PC-9 (cell line): ENCODE results near the gene RFX7.

ENCODE experiments used
- EZH2 ChIP-seq: fragments of 200-600 bp; sonication (generic); IDR thresholded peaks from 2 replicates; pipeline ENCODE4 v1.8.0; 2017; ENCODE audit warnings: antibody characterized with exemption, low read depth
- TF ChIP-seq, protein P1 (sequence below): fragments of 200-600 bp; sonication (generic); conservative IDR thresholded peaks from 2 replicates; pipeline ENCODE4 v1.6.1; 2017; ENCODE audit warnings: mixed run types, antibody characterized with exemption, mild to moderate bottlenecking, moderate library complexity

DNA sequence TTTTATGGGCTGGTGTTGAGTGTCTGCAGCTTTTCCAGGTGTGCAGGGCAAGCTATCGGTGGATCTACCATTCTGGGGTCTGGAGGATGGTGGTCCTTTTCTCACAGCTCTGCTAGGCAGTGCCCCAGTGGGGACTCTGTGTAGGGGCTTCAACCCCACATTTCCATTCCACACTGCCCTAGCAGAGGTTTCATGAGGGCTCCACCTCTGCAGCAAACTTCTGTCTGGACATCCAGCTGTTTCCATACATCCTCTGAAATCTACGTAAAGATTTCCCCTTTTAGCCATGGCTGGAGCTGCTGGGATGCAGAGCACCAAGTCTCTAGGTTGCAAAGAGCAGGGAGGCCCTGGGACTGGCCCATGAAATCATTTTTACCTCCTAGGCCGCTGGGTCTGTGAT lies 11.6 kb downstream of the RFX7 start:
- TF ChIP-seq, protein P1, sequence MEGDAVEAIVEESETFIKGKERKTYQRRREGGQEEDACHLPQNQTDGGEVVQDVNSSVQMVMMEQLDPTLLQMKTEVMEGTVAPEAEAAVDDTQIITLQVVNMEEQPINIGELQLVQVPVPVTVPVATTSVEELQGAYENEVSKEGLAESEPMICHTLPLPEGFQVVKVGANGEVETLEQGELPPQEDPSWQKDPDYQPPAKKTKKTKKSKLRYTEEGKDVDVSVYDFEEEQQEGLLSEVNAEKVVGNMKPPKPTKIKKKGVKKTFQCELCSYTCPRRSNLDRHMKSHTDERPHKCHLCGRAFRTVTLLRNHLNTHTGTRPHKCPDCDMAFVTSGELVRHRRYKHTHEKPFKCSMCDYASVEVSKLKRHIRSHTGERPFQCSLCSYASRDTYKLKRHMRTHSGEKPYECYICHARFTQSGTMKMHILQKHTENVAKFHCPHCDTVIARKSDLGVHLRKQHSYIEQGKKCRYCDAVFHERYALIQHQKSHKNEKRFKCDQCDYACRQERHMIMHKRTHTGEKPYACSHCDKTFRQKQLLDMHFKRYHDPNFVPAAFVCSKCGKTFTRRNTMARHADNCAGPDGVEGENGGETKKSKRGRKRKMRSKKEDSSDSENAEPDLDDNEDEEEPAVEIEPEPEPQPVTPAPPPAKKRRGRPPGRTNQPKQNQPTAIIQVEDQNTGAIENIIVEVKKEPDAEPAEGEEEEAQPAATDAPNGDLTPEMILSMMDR = no peak
- no peak for TF ChIP-seq EZH2
